HEK293 (cell line): ENCODE data around the gene DNAJC27.

Experiments used
- BCL11B ChIP-seq: fragments of 450-650 bp; formaldehyde crosslinking; IDR thresholded peaks from 2 replicates; pipeline ENCODE4 v1.5.1; 2016; ENCODE audit warnings: low read depth, missing biosample characterization, missing genetic modification characterization
- FEZF1 ChIP-seq: fragments of 450-650 bp; formaldehyde crosslinking; IDR thresholded peaks from 2 replicates; pipeline ENCODE4 v1.5.1; 2016; ENCODE audit warnings: missing biosample characterization, missing genetic modification characterization
- GFI1B ChIP-seq: fragments of 450-650 bp; formaldehyde crosslinking; IDR thresholded peaks from 2 replicates; pipeline ENCODE4 v1.5.1; 2016; ENCODE audit warnings: missing biosample characterization, missing genetic modification characterization
- GLI2 ChIP-seq: fragments of 450-650 bp; formaldehyde crosslinking; IDR thresholded peaks from 2 replicates; pipeline ENCODE4; 2017; ENCODE audit warnings: missing biosample characterization, missing genetic modification characterization, low read depth, borderline replicate concordance
- OSR2 ChIP-seq: fragments of 450-650 bp; formaldehyde crosslinking; IDR thresholded peaks from 2 replicates; pipeline ENCODE4 v1.5.1; 2016; ENCODE audit warnings: missing biosample characterization, missing genetic modification characterization
- PRDM10 ChIP-seq: fragments of 450-650 bp; formaldehyde crosslinking; IDR thresholded peaks from 2 replicates; pipeline ENCODE4 v1.5.1; 2016; ENCODE audit warnings: missing biosample characterization, missing genetic modification characterization
- SALL2 ChIP-seq: fragments of 450-650 bp; formaldehyde crosslinking; IDR thresholded peaks from 2 replicates; pipeline ENCODE4 v1.5.0; 2017; ENCODE audit warnings: missing biosample characterization, mild to moderate bottlenecking, missing genetic modification characterization, borderline replicate concordance
- ZBTB26 ChIP-seq: fragments of 450-650 bp; formaldehyde crosslinking; optimal IDR thresholded peaks from 2 replicates; pipeline ENCODE3; 2016; ENCODE audit warnings: missing biosample characterization, mild to moderate bottlenecking, missing genetic modification characterization
- ZBTB7A ChIP-seq: fragments of 450-650 bp; formaldehyde crosslinking; IDR thresholded peaks from 2 replicates; pipeline ENCODE4 v1.5.1; 2016; ENCODE audit warnings: low read depth, missing biosample characterization, missing genetic modification characterization
- ZIC2 ChIP-seq: fragments of 450-650 bp; formaldehyde crosslinking; IDR thresholded peaks from 2 replicates; pipeline ENCODE4 v1.5.1; 2016; ENCODE audit warnings: missing biosample characterization, missing genetic modification characterization
- ZNF133 ChIP-seq: fragments of 450-650 bp; formaldehyde crosslinking; IDR thresholded peaks from 2 replicates; pipeline ENCODE4 v1.5.1; 2016; ENCODE audit warnings: missing biosample characterization, missing genetic modification characterization
- ZNF155 ChIP-seq: fragments of 450-650 bp; formaldehyde crosslinking; IDR thresholded peaks from 2 replicates; pipeline ENCODE4 v1.5.1; 2016; ENCODE audit warnings: missing biosample characterization, missing genetic modification characterization
- ZNF169 ChIP-seq: fragments of 450-650 bp; formaldehyde crosslinking; IDR thresholded peaks from 2 replicates; pipeline ENCODE4 v1.5.1; 2016; ENCODE audit warnings: missing biosample characterization, missing genetic modification characterization
- ZNF239 ChIP-seq: fragments of 450-650 bp; formaldehyde crosslinking; IDR thresholded peaks from 2 replicates; pipeline ENCODE4 v1.5.1; 2016; ENCODE audit warnings: missing biosample characterization, missing genetic modification characterization
- ZNF266 ChIP-seq: fragments of 450-650 bp; formaldehyde crosslinking; IDR thresholded peaks from 2 replicates; pipeline ENCODE4 v1.5.1; 2016; ENCODE audit warnings: missing biosample characterization, missing genetic modification characterization, low read depth
- ZNF311 ChIP-seq: fragments of 450-650 bp; formaldehyde crosslinking; IDR thresholded peaks from 2 replicates; pipeline ENCODE4 v1.5.1; 2017; ENCODE audit warnings: missing biosample characterization, missing genetic modification characterization, borderline replicate concordance
- ZNF335 ChIP-seq: fragments of 450-650 bp; formaldehyde crosslinking; conservative IDR thresholded peaks from 2 replicates; pipeline ENCODE4 v1.5.1; 2016; ENCODE audit warnings: missing biosample characterization, missing genetic modification characterization
- ZNF37A ChIP-seq: fragments of 450-650 bp; IDR thresholded peaks from 2 replicates; pipeline ENCODE4 v1.5.1; 2018; ENCODE audit warnings: missing biosample characterization, missing genetic modification characterization
- ZNF404 ChIP-seq: fragments of 450-650 bp; formaldehyde crosslinking; IDR thresholded peaks from 2 replicates; pipeline ENCODE4 v1.5.1; 2017; ENCODE audit warnings: missing biosample characterization, missing genetic modification characterization
- ZNF561 ChIP-seq: fragments of 450-650 bp; IDR thresholded peaks from 2 replicates; pipeline ENCODE4 v1.5.1; 2018; ENCODE audit warnings: missing biosample characterization, missing genetic modification characterization, borderline replicate concordance
- ZNF585B ChIP-seq: fragments of 450-650 bp; formaldehyde crosslinking; IDR thresholded peaks from 2 replicates; pipeline ENCODE4 v1.5.1; 2016; ENCODE audit warnings: missing biosample characterization, missing genetic modification characterization
- ZNF596 ChIP-seq: fragments of 450-650 bp; IDR thresholded peaks from 2 replicates; pipeline ENCODE4 v1.5.0; 2018; ENCODE audit warnings: missing biosample characterization, mild to moderate bottlenecking, missing genetic modification characterization, moderate library complexity
- ZNF670 ChIP-seq: fragments of 450-650 bp; formaldehyde crosslinking; IDR thresholded peaks from 2 replicates; pipeline ENCODE4 v1.5.1; 2016; ENCODE audit warnings: missing biosample characterization, missing genetic modification characterization, low read depth
- ZNF707 ChIP-seq: fragments of 450-650 bp; formaldehyde crosslinking; IDR thresholded peaks from 2 replicates; pipeline ENCODE4 v1.5.1; 2016; ENCODE audit warnings: missing biosample characterization, missing genetic modification characterization
- ZSCAN23 ChIP-seq: fragments of 450-650 bp; formaldehyde crosslinking; IDR thresholded peaks from 2 replicates; pipeline ENCODE4 v1.5.1; 2016; ENCODE audit warnings: missing biosample characterization, missing genetic modification characterization
- TF ChIP-seq, protein P1 (sequence below): fragments of 450-650 bp; formaldehyde crosslinking; IDR thresholded peaks from 2 replicates; pipeline ENCODE4 v1.5.1; 2016; ENCODE audit warnings: missing biosample characterization, missing genetic modification characterization
- TF ChIP-seq, protein P2 (sequence below): fragments of 450-650 bp; formaldehyde crosslinking; IDR thresholded peaks from 2 replicates; pipeline ENCODE4 v1.5.1; 2017; ENCODE audit warnings: missing biosample characterization, mild to moderate bottlenecking, missing genetic modification characterization, moderate library complexity
- TF ChIP-seq, protein P3 (sequence below): fragments of 450-650 bp; formaldehyde crosslinking; IDR thresholded peaks from 2 replicates; pipeline ENCODE4 v1.5.1; 2016; ENCODE audit warnings: missing biosample characterization, missing genetic modification characterization

DNAJC27 gene

GRCh38 chr2:24971536-24972314 lies at the start of gene DNAJC27 (continued):
- TF ChIP-seq, protein P1, sequence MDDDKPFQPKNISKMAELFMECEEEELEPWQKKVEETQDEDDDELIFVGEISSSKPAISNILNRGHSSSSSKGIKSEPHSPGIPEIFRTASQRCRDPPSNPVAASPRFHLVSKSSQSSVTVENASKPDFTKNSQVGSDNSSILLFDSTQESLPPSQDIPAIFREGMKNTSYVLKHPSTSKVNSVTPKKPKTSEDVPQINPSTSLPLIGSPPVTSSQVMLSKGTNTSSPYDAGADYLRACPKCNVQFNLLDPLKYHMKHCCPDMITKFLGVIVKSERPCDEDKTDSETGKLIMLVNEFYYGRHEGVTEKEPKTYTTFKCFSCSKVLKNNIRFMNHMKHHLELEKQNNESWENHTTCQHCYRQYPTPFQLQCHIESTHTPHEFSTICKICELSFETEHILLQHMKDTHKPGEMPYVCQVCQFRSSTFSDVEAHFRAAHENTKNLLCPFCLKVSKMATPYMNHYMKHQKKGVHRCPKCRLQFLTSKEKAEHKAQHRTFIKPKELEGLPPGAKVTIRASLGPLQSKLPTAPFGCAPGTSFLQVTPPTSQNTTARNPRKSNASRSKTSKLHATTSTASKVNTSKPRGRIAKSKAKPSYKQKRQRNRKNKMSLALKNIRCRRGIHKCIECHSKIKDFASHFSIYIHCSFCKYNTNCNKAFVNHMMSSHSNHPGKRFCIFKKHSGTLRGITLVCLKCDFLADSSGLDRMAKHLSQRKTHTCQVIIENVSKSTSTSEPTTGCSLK (tag by site-specific recombination): no peak
- no peak for TF ChIP-seq ZNF37A (tag by site-specific recombination)
- no peak for TF ChIP-seq SALL2 (tag by site-specific recombination)
- no peak for TF ChIP-seq OSR2 (tag by site-specific recombination)
- TF ChIP-seq ZNF585B (tag by site-specific recombination): no peak
- TF ChIP-seq ZNF335: peak; percentile 89
- TF ChIP-seq ZNF311: no peak
- no peak for TF ChIP-seq GLI2 (tag by site-specific recombination)
- no peak for TF ChIP-seq ZNF596 (tag by site-specific recombination)
- 0 out of 2 replicates have a peak, but pooled peaks have one; percentile 27 for TF ChIP-seq GFI1B (tag by site-specific recombination)
- TF ChIP-seq FEZF1: no peak
- peak; percentile 37; the same call in 1 of the 2 replicates for TF ChIP-seq BCL11B (tag by site-specific recombination)
- TF ChIP-seq ZIC2 (tag by site-specific recombination): peak; percentile 63
- TF ChIP-seq PRDM10 (tag by site-specific recombination): no peak; the same call in none of the 2 replicates
- TF ChIP-seq ZNF266 (tag by site-specific recombination): no peak
- TF ChIP-seq ZNF169 (tag by site-specific recombination): no peak
- TF ChIP-seq ZNF561: 0 out of 2 replicates have a peak, but pooled peaks have one; percentile 36
- 0 out of 2 replicates have a peak, but pooled peaks have one; percentile 58 for TF ChIP-seq ZSCAN23 (tag by site-specific recombination)
- TF ChIP-seq, protein P2, sequence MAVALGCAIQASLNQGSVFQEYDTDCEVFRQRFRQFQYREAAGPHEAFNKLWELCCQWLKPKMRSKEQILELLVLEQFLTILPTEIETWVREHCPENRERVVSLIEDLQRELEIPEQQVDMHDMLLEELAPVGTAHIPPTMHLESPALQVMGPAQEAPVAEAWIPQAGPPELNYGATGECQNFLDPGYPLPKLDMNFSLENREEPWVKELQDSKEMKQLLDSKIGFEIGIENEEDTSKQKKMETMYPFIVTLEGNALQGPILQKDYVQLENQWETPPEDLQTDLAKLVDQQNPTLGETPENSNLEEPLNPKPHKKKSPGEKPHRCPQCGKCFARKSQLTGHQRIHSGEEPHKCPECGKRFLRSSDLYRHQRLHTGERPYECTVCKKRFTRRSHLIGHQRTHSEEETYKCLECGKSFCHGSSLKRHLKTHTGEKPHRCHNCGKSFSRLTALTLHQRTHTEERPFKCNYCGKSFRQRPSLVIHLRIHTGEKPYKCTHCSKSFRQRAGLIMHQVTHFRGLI (tag by site-specific recombination): peak; percentile 37; the same call in 1 of the 2 replicates
- TF ChIP-seq ZBTB26 (tag by site-specific recombination): peak; percentile 92
- no peak for TF ChIP-seq ZNF404 (tag by site-specific recombination)
- no peak for TF ChIP-seq ZNF670 (tag by site-specific recombination)
- TF ChIP-seq ZNF155 (tag by site-specific recombination): no peak
- no peak for TF ChIP-seq ZNF133 (tag by site-specific recombination)
- no peak for TF ChIP-seq ZNF239
- TF ChIP-seq ZBTB7A (tag by site-specific recombination): peak; percentile 78; the same call in 1 of the 2 replicates
- TF ChIP-seq, protein P3, sequence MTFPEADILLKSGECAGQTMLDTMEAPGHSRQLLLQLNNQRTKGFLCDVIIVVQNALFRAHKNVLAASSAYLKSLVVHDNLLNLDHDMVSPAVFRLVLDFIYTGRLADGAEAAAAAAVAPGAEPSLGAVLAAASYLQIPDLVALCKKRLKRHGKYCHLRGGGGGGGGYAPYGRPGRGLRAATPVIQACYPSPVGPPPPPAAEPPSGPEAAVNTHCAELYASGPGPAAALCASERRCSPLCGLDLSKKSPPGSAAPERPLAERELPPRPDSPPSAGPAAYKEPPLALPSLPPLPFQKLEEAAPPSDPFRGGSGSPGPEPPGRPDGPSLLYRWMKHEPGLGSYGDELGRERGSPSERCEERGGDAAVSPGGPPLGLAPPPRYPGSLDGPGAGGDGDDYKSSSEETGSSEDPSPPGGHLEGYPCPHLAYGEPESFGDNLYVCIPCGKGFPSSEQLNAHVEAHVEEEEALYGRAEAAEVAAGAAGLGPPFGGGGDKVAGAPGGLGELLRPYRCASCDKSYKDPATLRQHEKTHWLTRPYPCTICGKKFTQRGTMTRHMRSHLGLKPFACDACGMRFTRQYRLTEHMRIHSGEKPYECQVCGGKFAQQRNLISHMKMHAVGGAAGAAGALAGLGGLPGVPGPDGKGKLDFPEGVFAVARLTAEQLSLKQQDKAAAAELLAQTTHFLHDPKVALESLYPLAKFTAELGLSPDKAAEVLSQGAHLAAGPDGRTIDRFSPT (tag by site-specific recombination): peak; percentile 94
- TF ChIP-seq ZNF707 (tag by site-specific recombination): no peak
